MM.1S (cell line): ENCODE data around the gene PTRH1.

Experiments used
- EZH2 ChIP-seq: fragments of 300-600 bp; sonication (generic); optimal IDR thresholded peaks from 2 replicates; pipeline ENCODE3; 2017; ENCODE audit warnings: low read depth, mild to moderate bottlenecking, antibody characterized with exemption, low read length, mixed read lengths
- TF ChIP-seq, protein P1 (sequence below): fragments of 300-600 bp; sonication (generic); IDR thresholded peaks from 2 replicates; pipeline ENCODE4 v1.5.1; 2016; ENCODE audit warnings: antibody characterized with exemption, low read length, mixed read lengths

DNA sequence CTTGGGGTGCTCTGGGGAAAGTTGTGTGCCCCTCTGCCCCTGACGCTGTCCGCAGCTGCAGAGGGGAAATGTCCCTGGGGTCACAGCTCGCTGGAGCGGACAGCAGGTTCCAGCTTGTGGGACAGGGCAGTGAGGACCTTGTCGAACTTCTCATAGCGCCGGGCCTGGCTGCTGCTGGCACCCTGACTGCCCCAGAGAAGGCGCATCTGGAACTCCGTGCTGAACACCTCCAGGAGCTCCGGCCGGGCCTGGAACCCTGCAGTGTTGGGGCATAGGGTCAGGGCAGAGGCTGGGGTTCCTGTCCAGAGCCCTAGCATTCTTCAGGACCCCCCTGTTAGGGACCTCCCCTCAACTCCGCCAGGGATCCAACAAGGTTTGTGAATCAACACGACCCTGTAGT, 23.2 kb upstream of the PTRH1 start:
- TF ChIP-seq, protein P1, sequence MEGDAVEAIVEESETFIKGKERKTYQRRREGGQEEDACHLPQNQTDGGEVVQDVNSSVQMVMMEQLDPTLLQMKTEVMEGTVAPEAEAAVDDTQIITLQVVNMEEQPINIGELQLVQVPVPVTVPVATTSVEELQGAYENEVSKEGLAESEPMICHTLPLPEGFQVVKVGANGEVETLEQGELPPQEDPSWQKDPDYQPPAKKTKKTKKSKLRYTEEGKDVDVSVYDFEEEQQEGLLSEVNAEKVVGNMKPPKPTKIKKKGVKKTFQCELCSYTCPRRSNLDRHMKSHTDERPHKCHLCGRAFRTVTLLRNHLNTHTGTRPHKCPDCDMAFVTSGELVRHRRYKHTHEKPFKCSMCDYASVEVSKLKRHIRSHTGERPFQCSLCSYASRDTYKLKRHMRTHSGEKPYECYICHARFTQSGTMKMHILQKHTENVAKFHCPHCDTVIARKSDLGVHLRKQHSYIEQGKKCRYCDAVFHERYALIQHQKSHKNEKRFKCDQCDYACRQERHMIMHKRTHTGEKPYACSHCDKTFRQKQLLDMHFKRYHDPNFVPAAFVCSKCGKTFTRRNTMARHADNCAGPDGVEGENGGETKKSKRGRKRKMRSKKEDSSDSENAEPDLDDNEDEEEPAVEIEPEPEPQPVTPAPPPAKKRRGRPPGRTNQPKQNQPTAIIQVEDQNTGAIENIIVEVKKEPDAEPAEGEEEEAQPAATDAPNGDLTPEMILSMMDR: no peak
- no peak for TF ChIP-seq EZH2
